ENCODE results near the gene LAMA2. TPM values are rescaled to one million over a fixed set of nuclear protein-coding genes. Genes with fewer than 3 reads are reported as not detected.

The LAMA2 gene
- total RNA-seq, 1 donor from 2014 or later: 18.0 TPM

DNA sequence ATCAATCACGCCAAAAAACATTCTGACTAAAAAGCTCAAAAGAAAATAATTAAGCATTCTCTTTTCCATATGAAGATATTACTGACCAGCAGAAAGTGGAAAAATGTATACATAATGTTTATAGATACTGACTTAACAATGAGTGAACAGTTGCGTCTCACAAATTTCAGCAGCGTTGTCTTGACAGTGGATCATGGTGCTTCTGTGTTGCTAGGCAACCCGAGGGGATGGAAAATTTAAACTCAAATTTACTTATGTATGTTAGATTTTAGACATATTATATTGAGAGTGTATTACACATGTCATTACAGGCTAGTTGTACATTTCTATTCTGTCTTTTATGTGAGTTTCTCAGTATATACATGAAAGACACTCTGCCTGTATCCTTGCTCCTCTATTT is 110.2 kb downstream of the LAMA2 start:
- Mint-ChIP-seq H3K4me1 (ENCODE audit: unreplicated experiment) (no peaks in the 10 kb centered on the region), H3K9me3 (ENCODE audit: unreplicated experiment) (peaks cover 3% of the 10 kb centered on the region), H3K27me3 (ENCODE audit: unreplicated experiment) (peaks cover 13% of the 10 kb centered on the region), H3K4me3 (ENCODE audit: unreplicated experiment) (no peak overlapping the region), H3K27ac (ENCODE audit: unreplicated experiment) (no peak overlapping the region), H3K36me3 (ENCODE audit: unreplicated experiment) (no peaks in the 10 kb centered on the region)
- TF ChIP-seq, protein P1, sequence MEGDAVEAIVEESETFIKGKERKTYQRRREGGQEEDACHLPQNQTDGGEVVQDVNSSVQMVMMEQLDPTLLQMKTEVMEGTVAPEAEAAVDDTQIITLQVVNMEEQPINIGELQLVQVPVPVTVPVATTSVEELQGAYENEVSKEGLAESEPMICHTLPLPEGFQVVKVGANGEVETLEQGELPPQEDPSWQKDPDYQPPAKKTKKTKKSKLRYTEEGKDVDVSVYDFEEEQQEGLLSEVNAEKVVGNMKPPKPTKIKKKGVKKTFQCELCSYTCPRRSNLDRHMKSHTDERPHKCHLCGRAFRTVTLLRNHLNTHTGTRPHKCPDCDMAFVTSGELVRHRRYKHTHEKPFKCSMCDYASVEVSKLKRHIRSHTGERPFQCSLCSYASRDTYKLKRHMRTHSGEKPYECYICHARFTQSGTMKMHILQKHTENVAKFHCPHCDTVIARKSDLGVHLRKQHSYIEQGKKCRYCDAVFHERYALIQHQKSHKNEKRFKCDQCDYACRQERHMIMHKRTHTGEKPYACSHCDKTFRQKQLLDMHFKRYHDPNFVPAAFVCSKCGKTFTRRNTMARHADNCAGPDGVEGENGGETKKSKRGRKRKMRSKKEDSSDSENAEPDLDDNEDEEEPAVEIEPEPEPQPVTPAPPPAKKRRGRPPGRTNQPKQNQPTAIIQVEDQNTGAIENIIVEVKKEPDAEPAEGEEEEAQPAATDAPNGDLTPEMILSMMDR (IDR thresholded peaks at IDR 0.05): no peak
- DNase-seq (ENCODE audit: extremely low spot score, unreplicated experiment): no peak

DNA sequence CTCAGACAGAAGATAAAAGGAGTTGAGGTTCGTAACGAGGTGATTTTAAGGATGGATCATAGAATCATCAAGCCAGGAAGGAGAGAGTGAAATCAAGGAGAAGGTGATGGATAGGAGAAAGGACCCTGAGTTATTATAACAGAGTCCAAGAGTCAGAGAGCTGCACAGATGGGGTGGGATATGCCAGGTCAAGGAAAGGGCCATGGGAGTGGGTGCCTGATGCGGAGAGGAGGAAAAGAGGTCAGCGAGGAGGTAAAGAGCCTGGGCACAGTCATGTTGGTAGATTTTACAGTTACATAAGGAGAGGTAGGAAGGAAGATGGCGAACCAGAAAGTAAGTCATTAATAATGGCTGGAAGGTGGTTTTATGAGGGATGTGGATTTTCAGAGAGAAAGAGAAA is 114.9 kb downstream of the LAMA2 start:
- H3K27ac Mint-ChIP-seq (ENCODE audit: unreplicated experiment): no peak overlapping the region
- no peak for DNase-seq (ENCODE audit: extremely low spot score, unreplicated experiment)
- H3K9me3 Mint-ChIP-seq (ENCODE audit: unreplicated experiment): peaks cover 3% of the 10 kb centered on the region
- no peaks in the 10 kb centered on the region for H3K36me3 Mint-ChIP-seq (ENCODE audit: unreplicated experiment)
- H3K27me3 Mint-ChIP-seq (ENCODE audit: unreplicated experiment): peaks cover 7% of the 10 kb centered on the region
- no peak overlapping the region for H3K4me3 Mint-ChIP-seq (ENCODE audit: unreplicated experiment)
- no peaks in the 10 kb centered on the region for H3K4me1 Mint-ChIP-seq (ENCODE audit: unreplicated experiment)
- TF ChIP-seq, protein P1 (IDR thresholded peaks at IDR 0.05): no peak

DNA sequence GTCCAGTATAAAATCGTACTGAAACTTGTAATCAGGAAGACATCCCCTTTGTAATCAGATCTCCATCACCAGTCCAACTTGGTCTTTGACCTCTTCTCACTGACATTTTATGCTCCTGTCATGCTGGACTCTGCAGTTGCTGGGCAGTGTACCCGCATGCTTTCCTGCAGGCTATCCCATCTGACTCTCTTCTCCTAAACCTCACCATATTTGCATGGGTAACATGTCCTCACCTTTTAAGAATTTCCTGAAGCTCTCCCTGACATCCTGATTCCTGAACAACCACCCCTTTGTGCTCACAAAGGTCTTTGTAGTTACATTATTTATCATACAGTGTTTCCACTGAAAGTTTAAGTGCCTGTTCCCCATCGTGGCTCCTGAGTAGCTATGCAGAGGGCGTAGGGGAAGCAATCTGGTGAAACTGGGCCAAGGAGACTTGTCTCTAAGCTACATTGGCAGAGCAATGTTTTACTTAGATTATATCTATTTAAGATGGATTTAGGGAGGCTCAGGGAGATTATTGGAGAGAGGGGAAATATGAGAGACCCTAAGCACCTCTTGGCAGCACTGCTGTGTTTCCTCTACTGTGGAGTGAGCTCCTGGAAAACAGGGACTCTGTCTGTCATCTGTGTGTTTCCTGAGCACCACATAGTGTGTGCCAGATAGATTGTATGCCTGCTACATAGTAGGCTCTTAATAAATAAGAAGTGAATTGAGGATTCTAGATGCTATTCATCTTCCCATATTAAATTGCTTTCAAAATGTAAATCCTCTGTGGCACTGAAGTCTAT is 124.0 kb downstream of the LAMA2 start:
- DNase-seq (ENCODE audit: extremely low spot score, unreplicated experiment): no peak
- no peak overlapping the region for H3K4me3 Mint-ChIP-seq (ENCODE audit: unreplicated experiment)
- H3K4me1 Mint-ChIP-seq (ENCODE audit: unreplicated experiment): no peaks in the 10 kb centered on the region
- H3K9me3 Mint-ChIP-seq (ENCODE audit: unreplicated experiment): no peaks in the 10 kb centered on the region
- H3K27me3 Mint-ChIP-seq (ENCODE audit: unreplicated experiment): peaks cover 20% of the 10 kb centered on the region
- no peak overlapping the region for H3K27ac Mint-ChIP-seq (ENCODE audit: unreplicated experiment)
- TF ChIP-seq, protein P1 (IDR thresholded peaks at IDR 0.05): no peak
- no peaks in the 10 kb centered on the region for H3K36me3 Mint-ChIP-seq (ENCODE audit: unreplicated experiment)

DNA sequence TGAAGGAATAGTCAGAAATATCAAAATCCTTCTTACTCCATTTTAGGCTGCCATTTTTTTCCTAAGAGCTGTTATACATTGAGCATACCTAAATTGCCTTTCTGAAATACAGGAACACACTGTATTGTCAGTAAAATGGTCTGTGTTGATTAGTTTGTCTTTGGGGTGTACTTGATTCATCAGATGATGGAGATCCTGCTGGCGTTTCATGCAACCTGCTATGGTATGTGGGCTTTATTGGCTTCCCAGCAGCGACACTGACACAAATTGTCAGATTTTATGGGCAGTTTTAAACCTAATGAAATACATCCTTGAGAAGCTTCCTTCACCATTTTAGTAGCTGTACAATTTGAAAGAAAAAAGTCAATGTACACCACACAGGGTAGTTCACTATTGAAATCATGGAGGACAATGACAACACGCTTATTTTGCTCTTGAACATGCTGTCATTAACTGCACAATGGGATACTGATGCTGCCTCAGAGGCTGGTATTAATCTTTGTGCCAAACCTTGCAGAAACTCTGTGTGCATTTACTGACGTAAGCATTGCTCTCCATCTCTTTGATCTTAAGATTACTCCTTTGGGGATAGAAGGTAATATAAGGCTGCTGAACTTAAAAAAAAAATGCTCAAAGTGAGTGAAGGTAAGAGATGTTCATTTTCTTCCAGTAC is 124.9 kb downstream of the LAMA2 start:
- TF ChIP-seq, protein P1 (IDR thresholded peaks at IDR 0.05): no peak
- Mint-ChIP-seq H3K4me1 (ENCODE audit: unreplicated experiment) (no peaks in the 10 kb centered on the region), H3K9me3 (ENCODE audit: unreplicated experiment) (no peaks in the 10 kb centered on the region), H3K27me3 (ENCODE audit: unreplicated experiment) (peaks cover 20% of the 10 kb centered on the region), H3K36me3 (ENCODE audit: unreplicated experiment) (no peaks in the 10 kb centered on the region), H3K27ac (ENCODE audit: unreplicated experiment) (no peak overlapping the region), H3K4me3 (ENCODE audit: unreplicated experiment) (no peak overlapping the region)
- DNase-seq (ENCODE audit: extremely low spot score, unreplicated experiment): no peak

DNA sequence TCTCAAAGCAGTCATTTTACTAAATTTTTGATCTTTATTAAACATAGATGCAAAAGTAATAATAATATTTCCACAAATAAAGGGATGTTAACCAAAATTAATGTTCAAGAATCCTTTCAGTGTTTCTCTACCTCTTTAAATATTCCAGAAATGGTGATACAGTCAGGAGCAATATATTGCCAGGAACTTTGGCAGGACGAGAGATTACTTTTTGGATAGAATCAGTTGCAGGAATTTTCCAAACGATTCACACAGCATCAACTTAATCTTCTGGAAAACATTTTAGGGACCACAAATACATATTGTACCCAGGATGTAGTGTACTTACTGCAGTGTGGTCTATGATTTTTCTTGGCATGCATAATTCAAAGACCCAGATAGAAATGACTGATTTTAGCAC is 125.7 kb downstream of the LAMA2 start:
- H3K27ac Mint-ChIP-seq (ENCODE audit: unreplicated experiment): no peak overlapping the region
- no peaks in the 10 kb centered on the region for H3K9me3 Mint-ChIP-seq (ENCODE audit: unreplicated experiment)
- no peak overlapping the region for H3K4me3 Mint-ChIP-seq (ENCODE audit: unreplicated experiment)
- peaks cover 20% of the 10 kb centered on the region for H3K27me3 Mint-ChIP-seq (ENCODE audit: unreplicated experiment)
- TF ChIP-seq, protein P1 (IDR thresholded peaks at IDR 0.05): no peak
- no peaks in the 10 kb centered on the region for H3K36me3 Mint-ChIP-seq (ENCODE audit: unreplicated experiment)
- no peak for DNase-seq (ENCODE audit: extremely low spot score, unreplicated experiment)
- no peaks in the 10 kb centered on the region for H3K4me1 Mint-ChIP-seq (ENCODE audit: unreplicated experiment)

Data from osteocyte (in vitro differentiated cells).